Ammon's horn (tissue), 1 donor: ENCODE data around the gene ACACA.

Source experiments
- DNase-seq: peaks from one replicate; pipeline ENCODE4 v3.0.0-alpha.2; 2016; ENCODE audit warnings: low spot score

Gene ACACA

GRCh38 chr17:37231887-37232286, 174.7 kb downstream of the ACACA start:
- DNase-seq: no peak

- no peak for DNase-seq
These were observed 176.0 kb downstream of the ACACA start for GRCh38 chr17:37230633-37231032.

DNA sequence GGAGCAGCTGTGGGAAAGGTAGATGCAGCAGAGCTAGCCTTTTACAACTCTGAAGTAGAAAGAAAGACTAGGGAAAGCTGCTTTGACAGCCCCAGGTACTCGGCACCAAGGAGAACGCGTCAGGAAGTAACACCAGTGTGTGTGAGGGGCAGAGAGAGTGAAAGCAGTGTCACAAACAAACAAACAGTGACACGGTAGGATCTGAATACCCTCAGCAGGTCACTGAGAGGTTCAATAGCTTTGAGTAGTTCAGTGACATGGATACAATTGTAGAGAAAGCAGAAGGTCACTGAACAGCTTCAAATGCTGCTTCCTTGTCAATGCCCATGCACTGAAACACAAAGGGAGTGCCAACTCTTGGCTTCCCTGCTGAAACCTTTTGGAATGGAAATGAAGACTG, 181.2 kb downstream of the ACACA start:
- DNase-seq: peak; percentile 11

- DNase-seq: no peak
These were observed 184.8 kb downstream of the ACACA start for GRCh38 chr17:37221865-37222264.

DNA sequence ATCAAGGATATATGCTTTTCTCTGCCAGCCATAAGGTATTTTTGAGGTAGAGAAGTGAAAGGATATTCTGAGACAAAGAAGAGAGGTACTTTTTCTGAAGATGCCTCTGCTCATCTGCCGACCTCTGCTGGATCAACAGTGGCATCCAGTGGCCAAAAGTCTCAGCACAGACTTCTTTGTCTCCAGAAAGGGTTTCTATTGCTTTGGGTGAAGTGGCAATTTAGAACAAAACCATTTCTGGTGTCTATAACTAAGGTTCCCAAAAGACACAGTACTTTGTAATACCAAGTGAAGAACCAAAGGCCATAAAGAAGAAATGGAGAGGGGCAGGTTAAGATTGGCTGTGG, 186.1 kb downstream of the ACACA start:
- peak; percentile 58 for DNase-seq

GRCh38 chr17:37219876-37220606, 186.6 kb downstream of the ACACA start:
- no peak for DNase-seq

GRCh38 chr17:37218849-37219248, 187.8 kb downstream of the ACACA start:
- DNase-seq: no peak

DNA sequence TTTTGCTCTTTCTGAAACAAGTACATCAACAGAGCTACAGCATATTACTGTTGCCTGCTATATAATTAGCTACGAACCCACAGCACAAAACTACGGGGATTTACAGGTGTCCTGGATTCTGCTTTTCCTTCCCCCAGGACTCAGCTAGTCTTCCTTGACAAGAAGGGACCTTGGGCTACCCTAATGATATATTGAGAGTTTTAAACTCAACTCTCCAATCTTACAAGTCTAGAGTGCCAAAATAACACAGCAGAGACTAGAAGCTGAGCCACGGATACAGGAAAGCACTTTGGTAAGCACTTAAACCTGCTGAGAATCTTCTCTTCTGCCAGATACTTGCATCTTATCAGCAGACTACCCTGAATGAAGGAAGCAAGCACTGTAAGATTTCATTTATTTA, 192.2 kb downstream of the ACACA start:
- no peak for DNase-seq

GRCh38 chr17:37213927-37214326, 192.7 kb downstream of the ACACA start:
- DNase-seq: no peak

DNA sequence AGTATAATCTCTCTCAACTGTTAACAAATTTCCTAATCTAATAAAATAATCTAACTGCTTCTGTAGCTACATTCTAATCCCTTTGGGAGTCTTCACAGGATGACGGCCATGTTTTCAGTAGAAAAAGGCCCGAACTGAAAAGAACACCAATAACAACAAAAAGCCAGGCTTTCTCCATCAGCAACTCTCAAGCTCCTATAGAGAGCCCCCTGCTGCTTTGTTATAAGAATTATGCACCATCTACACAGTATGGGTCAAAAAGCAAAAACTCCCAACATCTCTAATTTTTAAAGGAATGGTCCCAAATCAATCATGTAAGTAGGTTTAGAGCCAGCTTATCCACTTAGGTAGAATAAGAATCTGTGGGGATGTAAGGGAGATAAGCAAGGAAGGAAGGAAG, 194.5 kb downstream of the ACACA start:
- no peak for DNase-seq

DNA sequence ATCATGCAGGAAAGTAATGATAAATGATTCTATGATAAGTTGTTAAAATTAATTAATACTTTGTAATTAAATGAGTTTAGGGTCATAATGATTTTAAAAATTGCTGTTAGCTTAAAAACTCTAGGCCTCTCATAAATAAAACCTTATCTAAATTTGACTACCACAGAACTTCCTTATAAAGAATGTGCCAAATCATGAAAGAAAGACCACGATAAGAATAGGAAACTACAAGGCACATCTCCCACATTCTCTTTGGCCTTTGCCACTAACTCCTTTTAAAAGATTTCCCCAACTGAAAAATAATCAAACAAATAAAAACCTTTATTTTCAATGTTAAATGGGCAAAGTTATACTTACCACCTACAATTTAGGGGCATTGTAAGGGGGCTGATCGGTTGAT, 195.5 kb downstream of the ACACA start:
- DNase-seq: no peak

- no peak for DNase-seq
These were observed 199.5 kb downstream of the ACACA start for GRCh38 chr17:37207103-37207502.

DNA sequence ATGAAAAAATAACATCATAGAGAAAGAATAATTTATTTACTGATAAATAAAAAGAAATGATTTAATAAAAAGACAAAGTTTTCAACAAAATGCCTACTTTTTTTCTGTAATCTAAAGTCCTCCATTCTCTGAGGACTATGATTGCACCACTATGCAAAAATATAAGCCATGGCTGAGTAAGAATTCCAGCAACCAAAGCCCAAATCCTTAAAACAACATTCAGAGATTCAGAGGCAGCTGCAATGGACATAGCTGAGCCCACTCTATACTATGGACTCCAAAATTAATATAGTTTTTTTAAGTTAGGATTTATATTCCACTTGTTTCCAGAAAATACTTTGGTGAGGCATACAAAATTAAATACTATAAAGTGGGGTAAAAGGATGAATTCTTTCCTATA, 200.3 kb downstream of the ACACA start:
- DNase-seq: no peak

DNA sequence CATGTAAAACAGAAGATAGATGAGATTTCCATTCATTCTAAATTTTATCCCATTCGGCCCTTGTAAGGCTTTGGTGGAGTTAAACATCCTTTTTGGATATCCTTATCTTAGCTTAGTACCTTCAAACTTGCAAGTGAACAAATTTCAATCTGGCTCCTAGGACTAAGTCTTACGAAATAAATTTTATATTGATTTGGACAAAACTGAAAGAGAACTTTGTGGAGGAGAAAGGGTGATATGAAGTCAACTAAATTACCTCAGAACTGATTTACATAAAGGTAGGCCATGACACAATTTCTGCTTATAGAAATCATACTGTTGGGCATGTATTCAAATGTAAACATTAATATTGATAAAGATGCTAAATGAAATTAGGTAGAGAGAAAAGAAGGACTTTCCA, 206.1 kb downstream of the ACACA start:
- no peak for DNase-seq

GRCh38 chr17:37197336-37197735, 209.3 kb downstream of the ACACA start:
- no peak for DNase-seq

DNA sequence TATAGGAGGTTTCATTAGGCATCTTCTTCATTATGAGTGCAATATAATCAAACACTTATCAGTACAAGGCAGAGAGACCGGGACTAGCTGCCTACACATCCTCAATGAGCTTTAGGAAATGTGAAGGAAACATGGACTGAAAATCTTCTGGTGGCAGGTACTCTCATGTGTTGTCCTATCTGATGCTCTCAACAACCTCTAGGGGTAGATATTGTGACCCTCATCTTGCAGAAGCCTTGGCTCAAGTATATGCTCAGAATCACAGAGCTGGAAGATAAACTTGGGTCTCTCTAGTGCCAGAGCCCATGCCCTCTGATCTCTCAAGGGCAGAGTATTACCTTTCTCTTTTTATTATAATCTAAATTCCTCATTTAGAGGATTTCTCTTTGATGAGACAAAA, 212.4 kb downstream of the ACACA start:
- DNase-seq: no peak

DNA sequence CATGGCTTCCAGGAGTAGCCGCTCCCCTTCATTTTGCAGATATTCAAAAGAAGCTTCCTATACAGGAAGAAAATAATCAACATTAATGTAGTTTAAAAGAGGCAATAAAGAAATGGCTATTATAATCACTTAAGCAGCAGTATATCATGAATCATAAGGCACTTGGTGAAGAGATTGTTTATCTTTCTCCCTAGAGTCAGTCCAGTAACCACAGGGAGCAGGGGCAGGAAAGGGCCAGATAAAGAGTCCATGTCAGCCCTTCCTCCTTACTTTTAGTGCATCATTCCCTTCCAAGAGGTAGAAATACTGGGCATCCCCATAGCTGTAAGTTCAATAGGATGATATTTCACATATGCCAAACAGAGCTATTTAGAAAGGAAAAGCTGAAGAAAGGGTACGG, 215.4 kb downstream of the ACACA start:
- DNase-seq: no peak

DNA sequence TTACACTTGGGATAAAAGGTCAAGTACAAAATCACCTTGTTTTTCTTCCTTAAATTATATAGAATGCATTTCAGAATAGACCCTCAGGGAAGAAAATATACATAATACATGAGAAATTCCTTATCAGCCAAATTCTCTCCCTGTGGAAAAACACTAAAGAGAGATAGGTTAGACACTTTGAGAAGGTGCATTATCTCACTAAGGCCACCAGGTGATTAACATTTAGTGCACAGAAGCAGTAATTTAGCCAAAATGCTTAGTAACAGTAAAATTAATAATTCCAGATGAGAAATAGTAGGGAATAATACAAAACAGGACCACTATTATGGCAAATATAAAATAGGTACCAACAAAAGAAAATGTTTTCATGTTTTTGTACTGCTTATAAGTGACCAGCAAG, 216.1 kb downstream of the ACACA start:
- DNase-seq: no peak

- DNase-seq: no peak
These were observed 218.5 kb downstream of the ACACA start for GRCh38 chr17:37188157-37188556.

DNA sequence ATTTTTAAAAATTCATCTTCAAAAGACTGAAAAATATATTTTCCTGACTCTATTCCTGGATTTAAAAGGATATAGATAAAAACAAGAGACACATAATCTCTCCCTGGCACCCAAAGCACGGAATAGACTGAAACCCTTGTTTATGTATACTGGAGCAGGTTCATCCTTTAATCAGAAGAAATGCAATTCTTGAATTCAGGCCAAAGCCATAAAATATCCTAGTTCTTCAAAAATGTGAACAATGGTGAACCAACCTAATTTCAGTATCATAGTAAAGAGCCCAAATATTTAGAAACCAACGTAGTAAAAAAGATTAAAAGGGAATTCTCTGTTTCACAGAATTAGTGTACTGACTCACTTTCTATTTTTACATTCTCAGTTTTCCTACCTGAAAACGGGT, 219.4 kb downstream of the ACACA start:
- DNase-seq: no peak

DNA sequence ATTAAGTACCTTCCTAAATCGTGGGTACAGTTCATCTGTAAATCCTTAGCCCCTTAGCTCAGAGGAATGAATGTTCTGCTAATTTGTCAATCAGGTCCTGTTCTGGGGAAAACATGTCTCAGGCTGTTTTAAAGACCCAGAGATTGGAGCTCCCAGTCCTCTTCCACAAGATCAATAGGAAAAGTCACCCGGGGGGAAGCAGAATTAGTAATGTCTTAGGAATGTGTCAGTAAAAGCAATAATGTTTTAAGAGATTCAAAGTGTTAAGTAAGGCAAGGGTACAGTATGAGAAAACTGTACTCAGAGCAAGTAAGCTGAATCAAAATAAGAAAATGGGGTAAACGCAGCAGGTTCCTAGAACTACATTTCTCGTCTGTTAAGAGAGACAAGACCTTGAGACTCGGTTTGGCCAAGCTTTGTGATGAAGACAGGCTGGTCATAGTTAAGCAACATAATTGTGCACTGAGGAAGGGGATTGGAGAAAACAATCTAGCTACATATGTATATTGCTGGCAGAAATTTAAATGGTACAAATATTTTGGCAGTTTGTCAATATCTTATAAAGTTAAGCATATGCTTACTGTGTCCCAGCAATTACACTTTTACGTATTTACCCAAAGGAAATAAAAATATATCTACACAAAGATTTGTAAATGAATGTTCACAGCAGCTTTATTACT, 223.7 kb downstream of the ACACA start:
- DNase-seq: no peak

GRCh38 chr17:37180376-37180775, 226.3 kb downstream of the ACACA start:
- no peak for DNase-seq

DNA sequence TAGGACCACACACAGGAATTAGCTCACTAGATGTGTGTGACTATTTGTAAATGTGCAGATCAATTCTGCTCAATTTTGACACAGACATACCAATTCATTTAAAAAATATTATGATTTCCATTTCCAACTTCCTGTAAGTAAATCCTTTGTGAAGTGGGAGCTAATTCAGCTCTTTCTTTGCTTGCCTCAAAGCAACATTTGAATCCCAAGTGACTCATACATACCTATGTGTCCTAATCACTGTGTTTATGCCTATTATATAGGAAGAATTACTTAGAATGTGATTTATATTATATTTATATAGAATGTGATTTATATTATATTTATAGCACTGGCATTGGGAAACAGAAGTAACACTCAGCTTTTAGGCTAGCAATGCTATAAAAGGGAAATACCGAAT, 226.7 kb downstream of the ACACA start:
- DNase-seq: no peak

GRCh38 chr17:37177254-37177870, 229.3 kb downstream of the ACACA start:
- peak; percentile 56 for DNase-seq
